BE2C (cell line): ENCODE data around the gene ADCY5.

Source experiments
- DNase-seq: peaks from one replicate; pipeline ENCODE4 v3.0.0-alpha.2; 2020
- H3K27me3 ChIP-seq: fragments of 250-450 bp; sonication (Bioruptor Pico); 2 replicates; pipeline ENCODE4 v1.5.1; 2020; ENCODE audit warnings: mild to moderate bottlenecking
- H3K36me3 ChIP-seq: fragments of 250-450 bp; sonication (Bioruptor Pico); 2 replicates; pipeline ENCODE4 v1.5.1; 2020; ENCODE audit warnings: mild to moderate bottlenecking
- H3K4me1 ChIP-seq: fragments of 250-450 bp; sonication (Bioruptor Pico); 2 replicates; pipeline ENCODE4 v1.5.1; 2020
- H3K4me3 ChIP-seq: 2 replicates; pipeline ENCODE4 v1.5.1; 2011; ENCODE audit warnings: low read depth, low read length
- H3K9me3 ChIP-seq: fragments of 250-450 bp; sonication (Bioruptor Pico); 2 replicates; pipeline ENCODE4 v1.5.1; 2020
- CTCF ChIP-seq: IDR thresholded peaks from 2 replicates; pipeline ENCODE4 v1.5.1; 2012; ENCODE audit warnings: mild to moderate bottlenecking, low read depth, low read length

The ADCY5 gene

GRCh38 chr3:123451186-123451585, 2.3 kb upstream of the ADCY5 start:
- H3K4me1 ChIP-seq, result no peaks in the 10 kb centered on the region
- no peak for DNase-seq
- H3K36me3 ChIP-seq, result no peaks in the 10 kb centered on the region
- no peak overlapping the region for H3K4me3 ChIP-seq
- peaks cover 20% of the 10 kb centered on the region for H3K27me3 ChIP-seq
- no peaks in the 10 kb centered on the region for H3K9me3 ChIP-seq
- no peak for TF ChIP-seq CTCF

DNA sequence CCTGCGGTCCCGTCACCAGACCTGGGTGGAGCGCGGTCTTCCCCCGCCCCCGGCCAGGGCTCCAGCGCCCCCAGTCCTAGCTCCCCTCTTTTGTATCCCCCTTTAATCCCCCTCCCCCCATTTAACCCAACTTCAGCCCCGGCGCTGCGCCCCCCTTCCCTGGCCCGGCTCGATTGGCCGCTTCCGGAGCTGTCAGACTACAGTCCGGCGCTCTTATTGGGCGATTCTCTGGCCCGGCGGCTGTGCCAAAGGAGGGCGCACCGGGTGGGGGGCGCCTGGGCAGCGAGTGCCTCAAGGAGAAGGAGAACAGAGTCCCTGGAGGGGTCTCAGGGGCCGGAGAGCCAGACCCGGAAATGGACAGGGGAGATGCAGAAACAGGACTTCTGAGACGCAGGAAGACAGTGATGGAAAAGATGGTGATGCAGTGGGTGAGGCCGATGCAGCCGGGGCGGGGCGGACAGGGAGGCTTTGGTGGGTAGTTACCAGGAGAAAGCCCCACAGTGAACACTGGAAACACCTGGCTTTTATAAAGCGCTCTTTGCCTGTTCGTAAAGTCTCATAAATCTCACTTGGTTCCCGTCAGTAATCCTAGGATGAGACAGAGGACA, 1.2 kb upstream of the ADCY5 start:
- H3K4me3 ChIP-seq, result peak overlapping the region; percentile 68
- DNase-seq, result peak; percentile 51
- no peaks in the 10 kb centered on the region for H3K4me1 ChIP-seq
- TF ChIP-seq CTCF, result no peak
- H3K9me3 ChIP-seq, result no peaks in the 10 kb centered on the region
- H3K27me3 ChIP-seq, result peaks cover 20% of the 10 kb centered on the region
- no peaks in the 10 kb centered on the region for H3K36me3 ChIP-seq

- Histone ChIP-seq H3K36me3 (no peaks in the 10 kb centered on the region), H3K9me3 (no peaks in the 10 kb centered on the region), H3K4me1 (no peaks in the 10 kb centered on the region), H3K27me3 (peaks cover 20% of the 10 kb centered on the region), H3K4me3 (peak overlapping the region; percentile 68)
- DNase-seq, result peak; percentile 66
- no peak for TF ChIP-seq CTCF
Measured at GRCh38 chr3:123449102-123449996, 459 bp upstream of the ADCY5 start.

DNA sequence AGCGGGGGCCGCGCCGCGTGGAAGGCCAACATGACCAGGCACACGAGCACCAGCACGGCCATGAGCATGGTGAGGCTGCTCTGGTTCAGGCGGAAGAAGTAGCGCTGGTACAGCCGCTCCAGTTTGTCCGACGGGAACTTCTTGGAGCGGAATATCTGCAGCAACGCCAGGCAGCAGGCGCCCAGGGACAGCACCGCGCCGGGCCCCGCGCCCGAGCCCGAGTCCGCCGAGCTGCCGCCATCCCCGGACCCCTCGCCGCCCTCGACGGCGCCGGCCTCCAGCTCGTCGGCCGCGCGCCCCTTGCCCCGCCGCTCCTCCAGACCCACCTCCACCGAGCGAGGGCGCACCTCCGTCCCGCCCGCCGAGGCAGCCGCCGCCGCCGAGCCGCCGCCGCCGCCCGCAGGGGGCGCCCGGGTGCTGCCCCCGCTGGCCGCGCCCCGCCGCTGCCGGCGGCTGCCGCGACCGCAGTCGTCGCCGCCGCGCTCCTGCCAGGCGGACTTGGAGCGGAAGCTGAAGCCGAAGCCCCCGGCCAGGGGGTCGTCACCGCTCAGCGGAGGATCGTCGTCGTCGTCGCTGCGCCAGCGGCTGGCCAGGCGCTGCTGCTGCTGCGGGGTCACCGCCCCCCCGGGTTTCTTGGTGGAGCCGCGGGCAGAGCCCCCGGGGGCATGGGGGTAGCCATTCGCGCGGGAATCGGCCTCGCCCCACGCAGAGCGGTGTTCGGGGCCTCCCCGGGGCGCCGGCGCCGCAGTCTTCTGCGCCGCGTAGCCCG, 957 bp downstream of the ADCY5 start:
- Histone ChIP-seq H3K27me3 (peaks cover 20% of the 10 kb centered on the region), H3K4me3 (no peak overlapping the region), H3K36me3 (no peaks in the 10 kb centered on the region), H3K9me3 (no peaks in the 10 kb centered on the region), H3K4me1 (no peaks in the 10 kb centered on the region)
- DNase-seq, result no peak
- TF ChIP-seq CTCF, result no peak

DNA sequence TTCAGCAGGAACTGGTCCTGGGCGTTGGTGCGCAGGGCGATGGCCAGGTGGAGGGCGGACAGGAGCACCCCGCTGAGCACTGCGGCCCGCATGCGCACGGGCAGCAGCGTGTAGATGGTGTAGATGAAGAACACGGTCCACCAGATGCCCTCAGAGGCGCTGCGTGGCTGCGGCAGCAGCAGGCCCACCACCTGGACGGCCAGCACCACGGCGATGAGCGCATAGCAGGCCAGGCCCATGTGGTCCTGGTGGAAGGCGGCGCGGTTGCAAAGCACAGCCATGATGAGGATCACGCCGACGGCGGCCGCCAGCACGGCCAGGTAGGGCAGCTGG, 1.5 kb downstream of the ADCY5 start:
- TF ChIP-seq CTCF, result no peak
- Histone ChIP-seq H3K9me3 (no peaks in the 10 kb centered on the region), H3K27me3 (peaks cover 20% of the 10 kb centered on the region), H3K4me3 (no peak overlapping the region), H3K36me3 (no peaks in the 10 kb centered on the region), H3K4me1 (no peaks in the 10 kb centered on the region)
- DNase-seq, result no peak
